Trophoblast cell (in vitro differentiated cells and primary cell): ENCODE data around the gene CPB2.

Experiments
- DNase-seq, 2 donors: peaks; one replicate each; pipeline ENCODE4 v3.0.0-alpha.2; 2016
- H2AFZ ChIP-seq: 2 replicates; pipeline ENCODE4 v1.6.1; 2013; ENCODE audit warnings: low read length, moderate library complexity, mild to moderate bottlenecking; ENCODE audit not compliant: insufficient read depth, poor library complexity
- H2AK5ac ChIP-seq: 2 replicates; pipeline ENCODE4 v1.6.1; 2013; ENCODE audit warnings: mild to moderate bottlenecking, low read length
- H2BK120ac ChIP-seq: 2 replicates; pipeline ENCODE4 v1.6.1; 2013; ENCODE audit warnings: low read length, mild to moderate bottlenecking, moderate library complexity; ENCODE audit not compliant: insufficient read depth, poor library complexity
- H2BK12ac ChIP-seq: 2 replicates; pipeline ENCODE4 v1.6.1; 2013; ENCODE audit warnings: mild to moderate bottlenecking, low read length, moderate library complexity
- H2BK5ac ChIP-seq: 2 replicates; pipeline ENCODE4 v1.6.1; 2013; ENCODE audit warnings: low read length, low read depth, moderate library complexity, mild to moderate bottlenecking; ENCODE audit not compliant: poor library complexity
- H3K14ac ChIP-seq: 2 replicates; pipeline ENCODE4 v1.6.1; 2013; ENCODE audit warnings: mild to moderate bottlenecking, low read length
- H3K18ac ChIP-seq: 2 replicates; pipeline ENCODE4 v1.6.1; 2013; ENCODE audit warnings: mild to moderate bottlenecking, low read length
- H3K23ac ChIP-seq: 2 replicates; pipeline ENCODE4 v1.6.1; 2013; ENCODE audit warnings: low read length
- H3K27ac ChIP-seq: 2 replicates; pipeline ENCODE4 v1.5.1; 2013; ENCODE audit warnings: low read depth, mild to moderate bottlenecking, inconsistent platforms, low read length, moderate library complexity
- H3K27me3 ChIP-seq: 2 replicates; pipeline ENCODE4 v1.6.1; 2013; ENCODE audit warnings: inconsistent platforms, mild to moderate bottlenecking, low read length, moderate library complexity; ENCODE audit not compliant: insufficient read depth
- H3K36me3 ChIP-seq, 2 experiments: 1 replicate in 1 of 2; 2 replicates in 1 of 2; pipeline ENCODE4 v1.6.1; 2013; ENCODE audit warnings: low read length in 2 of 2, mild to moderate bottlenecking in 2 of 2, moderate library complexity in 1 of 2; ENCODE audit not compliant: insufficient read depth in 2 of 2, control insufficient read depth in 1 of 2
- H3K4ac ChIP-seq: 2 replicates; pipeline ENCODE4 v1.6.1; 2013; ENCODE audit warnings: low read depth, mild to moderate bottlenecking, low read length, moderate library complexity
- H3K4me1 ChIP-seq, 2 experiments: 1 replicate in 1 of 2; 2 replicates in 1 of 2; pipeline ENCODE4 v1.6.1; 2013; ENCODE audit warnings: low read length in 2 of 2, mild to moderate bottlenecking in 2 of 2, moderate library complexity in 1 of 2; ENCODE audit not compliant: insufficient read depth in 2 of 2, control insufficient read depth in 1 of 2
- H3K4me2 ChIP-seq: 2 replicates; pipeline ENCODE4 v1.6.1; 2013; ENCODE audit warnings: inconsistent platforms, mild to moderate bottlenecking, low read length, moderate library complexity
- H3K4me3 ChIP-seq: 2 replicates; pipeline ENCODE4 v1.5.1; 2013; ENCODE audit warnings: mild to moderate bottlenecking, low read depth, low read length, inconsistent platforms
- H3K79me1 ChIP-seq: one replicate; pipeline ENCODE4 v1.6.1; 2013; ENCODE audit warnings: low read length
- H3K79me2 ChIP-seq: 2 replicates; pipeline ENCODE4 v1.6.1; 2013; ENCODE audit warnings: low read length, mild to moderate bottlenecking; ENCODE audit not compliant: control insufficient read depth, insufficient read depth, poor library complexity
- H3K9ac ChIP-seq: 2 replicates; pipeline ENCODE4 v1.6.1; 2013; ENCODE audit warnings: mild to moderate bottlenecking, low read length
- H3K9me3 ChIP-seq: 2 replicates; pipeline ENCODE4 v1.6.1; 2013; ENCODE audit warnings: low read depth, mild to moderate bottlenecking, control low read depth, inconsistent platforms, low read length; ENCODE audit not compliant: insufficient read depth
- H4K12ac ChIP-seq: 2 replicates; pipeline ENCODE4 v1.6.1; 2013; ENCODE audit warnings: low read depth, mild to moderate bottlenecking, low read length, moderate library complexity
- H4K8ac ChIP-seq: 2 replicates; pipeline ENCODE4 v1.6.1; 2013; ENCODE audit warnings: low read depth, mild to moderate bottlenecking, low read length, moderate library complexity
- H4K91ac ChIP-seq: one replicate; pipeline ENCODE4 v1.6.1; 2013; ENCODE audit warnings: low read depth, mild to moderate bottlenecking, low read length, moderate library complexity
- WGBS: extraction: QIAGEN DNeasy Blood & Tissue Kit; methylation state at CpG from one replicate; pipeline ENCODE4 v1.1.7; 2013; ENCODE audit warnings: missing lambda C conversion rate; ENCODE audit not compliant: insufficient read length, insufficient coverage; ENCODE audit errors: extremely low coverage; 5-methylcytosine and 5-hydroxymethylcytosine counted together

Gene CPB2

DNA sequence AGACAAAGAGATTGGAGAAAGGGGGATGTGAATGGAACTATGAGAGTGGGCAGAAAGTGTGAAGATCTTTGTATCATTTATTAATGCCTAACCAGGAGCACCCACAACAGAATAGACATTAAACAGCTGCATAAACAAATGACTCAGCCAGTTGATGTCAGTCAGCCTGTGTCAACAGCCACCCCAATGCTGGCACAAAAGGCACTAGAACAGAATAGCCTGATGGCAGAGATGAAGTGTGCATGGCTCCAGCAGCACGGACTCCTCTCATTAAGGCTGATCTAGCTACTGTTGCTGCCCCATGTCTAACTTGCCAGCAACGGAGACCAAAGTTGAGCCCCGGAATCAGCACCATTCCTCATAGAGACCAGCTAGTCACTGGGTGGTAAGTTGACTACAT, 7.8 kb downstream of the CPB2 start:
- no peak overlapping the region for H3K4me3 ChIP-seq
- H3K4ac ChIP-seq: no peak overlapping the region
- no peak overlapping the region for H2BK120ac ChIP-seq
- no CpG with 5 or more reads among the region's 3 CpGs for WGBS
- H3K36me3 ChIP-seq: no peaks in the 10 kb centered on the region
- H3K27me3 ChIP-seq: no peaks in the 10 kb centered on the region
- H3K79me1 ChIP-seq: no peaks in the 10 kb centered on the region
- H3K9ac ChIP-seq: no peak overlapping the region
- no peak overlapping the region for H4K8ac ChIP-seq
- peaks cover 0 to 6% of the 10 kb centered on the region in 2 experiments for H3K4me1 ChIP-seq
- H3K27ac ChIP-seq: no peak overlapping the region
- no peak overlapping the region for H3K4me2 ChIP-seq
- H3K23ac ChIP-seq: no peak overlapping the region
- H2BK5ac ChIP-seq: no peak overlapping the region
- H2AK5ac ChIP-seq: no peak overlapping the region
- no peak for DNase-seq
- no peak overlapping the region for H4K91ac ChIP-seq
- no peak overlapping the region for H2AFZ ChIP-seq
- no peak overlapping the region for H3K14ac ChIP-seq
- no peak overlapping the region for H3K18ac ChIP-seq
- H3K79me2 ChIP-seq: no peaks in the 10 kb centered on the region
- no peak overlapping the region for H4K12ac ChIP-seq
- H3K9me3 ChIP-seq: no peaks in the 10 kb centered on the region
- no peak overlapping the region for H2BK12ac ChIP-seq

- no peaks in the 10 kb centered on the region for H3K36me3 ChIP-seq
- H4K8ac ChIP-seq: no peak overlapping the region
- no peak overlapping the region for H3K9ac ChIP-seq
- H3K27me3 ChIP-seq: no peaks in the 10 kb centered on the region
- no peak overlapping the region for H3K4ac ChIP-seq
- H3K9me3 ChIP-seq: no peaks in the 10 kb centered on the region
- H3K4me1 ChIP-seq: peaks cover 0 to 6% of the 10 kb centered on the region in 2 experiments
- no peaks in the 10 kb centered on the region for H3K79me1 ChIP-seq
- H3K23ac ChIP-seq: no peak overlapping the region
- no peak overlapping the region for H2AK5ac ChIP-seq
- H3K4me3 ChIP-seq: no peak overlapping the region
- no peak overlapping the region for H4K91ac ChIP-seq
- H2BK12ac ChIP-seq: no peak overlapping the region
- no peak overlapping the region for H3K4me2 ChIP-seq
- H2BK5ac ChIP-seq: no peak overlapping the region
- H3K79me2 ChIP-seq: no peaks in the 10 kb centered on the region
- no peak overlapping the region for H3K27ac ChIP-seq
- H2AFZ ChIP-seq: no peak overlapping the region
- no peak overlapping the region for H4K12ac ChIP-seq
- H2BK120ac ChIP-seq: no peak overlapping the region
- no CpG with 5 or more reads among the region's 3 CpGs for WGBS
- DNase-seq: no peak
- H3K18ac ChIP-seq: no peak overlapping the region
- H3K14ac ChIP-seq: no peak overlapping the region
Observed at GRCh38 chr13:46094478-46094877, 10.4 kb downstream of the CPB2 start.

GRCh38 chr13:46088821-46089562, 15.8 kb downstream of the CPB2 start:
- no peak for DNase-seq
- Histone ChIP-seq H4K8ac (no peak overlapping the region), H3K14ac (no peak overlapping the region), H3K4me2 (no peak overlapping the region), H4K91ac (no peak overlapping the region), H3K4ac (no peak overlapping the region), H2BK5ac (no peak overlapping the region), H3K9ac (no peak overlapping the region), H2BK12ac (no peak overlapping the region), H3K36me3 (no peaks in the 10 kb centered on the region), H2BK120ac (no peak overlapping the region), H3K79me2 (no peaks in the 10 kb centered on the region), H3K4me1 (no peaks in the 10 kb centered on the region), H3K9me3 (peaks cover 7% of the 10 kb centered on the region), H3K4me3 (no peak overlapping the region), H4K12ac (no peak overlapping the region), H2AFZ (no peak overlapping the region), H3K79me1 (no peaks in the 10 kb centered on the region), H3K27ac (no peak overlapping the region), H3K23ac (no peak overlapping the region), H3K18ac (no peak overlapping the region), H3K27me3 (no peaks in the 10 kb centered on the region), H2AK5ac (no peak overlapping the region)
- WGBS: no CpG with 5 or more reads among the region's 5 CpGs

- Histone ChIP-seq H3K4me1 (no peaks in the 10 kb centered on the region), H2BK12ac (no peak overlapping the region), H2AFZ (no peak overlapping the region), H3K36me3 (no peaks in the 10 kb centered on the region), H4K8ac (no peak overlapping the region), H3K4me2 (no peak overlapping the region), H3K9me3 (peaks cover 7% of the 10 kb centered on the region), H3K23ac (no peak overlapping the region), H3K27ac (no peak overlapping the region), H2BK5ac (no peak overlapping the region), H3K4me3 (no peak overlapping the region), H2AK5ac (no peak overlapping the region), H4K91ac (no peak overlapping the region), H3K27me3 (no peaks in the 10 kb centered on the region), H3K79me1 (no peaks in the 10 kb centered on the region), H2BK120ac (no peak overlapping the region), H3K9ac (no peak overlapping the region), H3K4ac (no peak overlapping the region), H4K12ac (no peak overlapping the region), H3K79me2 (no peaks in the 10 kb centered on the region), H3K18ac (no peak overlapping the region), H3K14ac (no peak overlapping the region)
- no peak for DNase-seq
Observed at GRCh38 chr13:46087481-46087880, 17.4 kb downstream of the CPB2 start.
